Stomach (tissue), 4 donors: ENCODE results near the gene HMGB2.

ENCODE experiments used
- EP300 ChIP-seq: sonication (generic); formaldehyde crosslinking; IDR thresholded peaks from one replicate; pipeline ENCODE4 v1.6.1; 2017; ENCODE audit warnings: antibody characterized with exemption
- TF ChIP-seq, protein P1 (sequence below), 7 experiments: fragments of 450-650 bp in 4 of 7; fragments of 200-600 bp in 3 of 7; sonication (generic) in 3 of 7; IDR thresholded peaks; one replicate each; pipeline ENCODE4 v1.5.1; 2016 to 2019; ENCODE audit warnings: antibody characterized with exemption in 7 of 7, control low read depth in 2 of 7, mild to moderate bottlenecking in 1 of 7

GRCh38 chr4:173334085-173334890 is at the start of gene HMGB2:
- TF ChIP-seq, protein P1, sequence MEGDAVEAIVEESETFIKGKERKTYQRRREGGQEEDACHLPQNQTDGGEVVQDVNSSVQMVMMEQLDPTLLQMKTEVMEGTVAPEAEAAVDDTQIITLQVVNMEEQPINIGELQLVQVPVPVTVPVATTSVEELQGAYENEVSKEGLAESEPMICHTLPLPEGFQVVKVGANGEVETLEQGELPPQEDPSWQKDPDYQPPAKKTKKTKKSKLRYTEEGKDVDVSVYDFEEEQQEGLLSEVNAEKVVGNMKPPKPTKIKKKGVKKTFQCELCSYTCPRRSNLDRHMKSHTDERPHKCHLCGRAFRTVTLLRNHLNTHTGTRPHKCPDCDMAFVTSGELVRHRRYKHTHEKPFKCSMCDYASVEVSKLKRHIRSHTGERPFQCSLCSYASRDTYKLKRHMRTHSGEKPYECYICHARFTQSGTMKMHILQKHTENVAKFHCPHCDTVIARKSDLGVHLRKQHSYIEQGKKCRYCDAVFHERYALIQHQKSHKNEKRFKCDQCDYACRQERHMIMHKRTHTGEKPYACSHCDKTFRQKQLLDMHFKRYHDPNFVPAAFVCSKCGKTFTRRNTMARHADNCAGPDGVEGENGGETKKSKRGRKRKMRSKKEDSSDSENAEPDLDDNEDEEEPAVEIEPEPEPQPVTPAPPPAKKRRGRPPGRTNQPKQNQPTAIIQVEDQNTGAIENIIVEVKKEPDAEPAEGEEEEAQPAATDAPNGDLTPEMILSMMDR (IDR thresholded peaks at IDR 0.05) = no peak
- no peak for TF ChIP-seq EP300
